Activated CD4-positive, alpha-beta T cell treated with anti-CD3 and anti-CD28 coated beads, Interleukin-2, amount 10 ng/mL, durations not matched to agents 24 days and 14 days (primary cell): Measurements from ENCODE around the gene PCSK6. TPM values are rescaled to one million over a fixed set of nuclear protein-coding genes. Genes with fewer than 3 reads are reported as not detected.
A peak's percentile ranks its signal among the peaks of the same experiment; 100 is the strongest.

Experiments used
- DNase-seq: peaks from one replicate; pipeline ENCODE4 v3.0.0; 2022
- H3K27ac Mint-ChIP-seq: one replicate; pipeline ENCODE4 v1.8.0; 2022; ENCODE audit warnings: mild to moderate bottlenecking, mixed read lengths
- H3K27me3 Mint-ChIP-seq: one replicate; pipeline ENCODE4 v1.8.0; 2022; ENCODE audit warnings: mixed read lengths
- H3K36me3 Mint-ChIP-seq: one replicate; pipeline ENCODE4 v1.8.0; 2022; ENCODE audit warnings: low read depth, mild to moderate bottlenecking, mixed read lengths
- H3K4me1 Mint-ChIP-seq: one replicate; pipeline ENCODE4 v1.8.0; 2021; ENCODE audit warnings: mixed read lengths
- H3K4me3 Mint-ChIP-seq: one replicate; pipeline ENCODE4 v1.8.0; 2022; ENCODE audit warnings: mild to moderate bottlenecking, moderate library complexity, mixed read lengths
- H3K9me3 Mint-ChIP-seq: one replicate; pipeline ENCODE4 v1.8.0; 2021; ENCODE audit warnings: mixed read lengths
- intact Hi-C: fragments of 100-400 bp; cut with micrococcal nuclease; formaldehyde crosslinking; loops from one replicate; pipeline ENCODE4 v1.15.1; 2023
- total RNA-seq: library from RNA; stranded (reverse); gene quantifications from 2 replicates; pipeline ENCODE4 v1.2.3, GENCODE V29; 2022

Gene PCSK6
- total RNA-seq, 1 donor from 2014 or later = 5.4 TPM

GRCh38 chr15:101511717-101512116 is 22.2 kb upstream of the PCSK6 start:
- peaks cover 10% of the 10 kb centered on the region for H3K9me3 Mint-ChIP-seq
- H3K27ac Mint-ChIP-seq = no peak overlapping the region
- no peaks in the 10 kb centered on the region for H3K36me3 Mint-ChIP-seq
- no peak for DNase-seq
- no peaks in the 10 kb centered on the region for H3K4me1 Mint-ChIP-seq
- no peak overlapping the region for H3K4me3 Mint-ChIP-seq
- peaks cover 32% of the 10 kb centered on the region for H3K27me3 Mint-ChIP-seq
- intact Hi-C loops = no loop called here

GRCh38 chr15:101510212-101511197 is 21.0 kb upstream of the PCSK6 start:
- H3K4me3 Mint-ChIP-seq = no peak overlapping the region
- no peaks in the 10 kb centered on the region for H3K4me1 Mint-ChIP-seq
- no peaks in the 10 kb centered on the region for H3K36me3 Mint-ChIP-seq
- intact Hi-C loops = no loop called here
- no peak overlapping the region for H3K27ac Mint-ChIP-seq
- DNase-seq = peak; percentile 40
- peaks cover 6% of the 10 kb centered on the region for H3K9me3 Mint-ChIP-seq
- peaks cover 29% of the 10 kb centered on the region for H3K27me3 Mint-ChIP-seq

GRCh38 chr15:101509279-101509678 is 19.8 kb upstream of the PCSK6 start:
- Mint-ChIP-seq H3K27ac (no peak overlapping the region), H3K27me3 (peaks cover 29% of the 10 kb centered on the region), H3K4me1 (no peaks in the 10 kb centered on the region), H3K4me3 (no peak overlapping the region), H3K36me3 (no peaks in the 10 kb centered on the region), H3K9me3 (no peaks in the 10 kb centered on the region)
- no peak for DNase-seq
- intact Hi-C loops = no loop called here

GRCh38 chr15:101506491-101506890 is 17.0 kb upstream of the PCSK6 start:
- no peak overlapping the region for H3K4me3 Mint-ChIP-seq
- H3K27me3 Mint-ChIP-seq = peaks cover 23% of the 10 kb centered on the region
- peak; percentile 47 for DNase-seq
- no peaks in the 10 kb centered on the region for H3K9me3 Mint-ChIP-seq
- H3K4me1 Mint-ChIP-seq = peaks cover 1% of the 10 kb centered on the region
- no peaks in the 10 kb centered on the region for H3K36me3 Mint-ChIP-seq
- intact Hi-C loops = no loop called here
- H3K27ac Mint-ChIP-seq = no peak overlapping the region

GRCh38 chr15:101505610-101506337 is 16.3 kb upstream of the PCSK6 start:
- intact Hi-C loops = no loop called here

GRCh38 chr15:101504866-101505609 is 15.5 kb upstream of the PCSK6 start:
- intact Hi-C loops = no loop called here
- peaks cover 15% of the 10 kb centered on the region for H3K27me3 Mint-ChIP-seq
- H3K4me1 Mint-ChIP-seq = peaks cover 15% of the 10 kb centered on the region
- H3K4me3 Mint-ChIP-seq = no peak overlapping the region
- H3K27ac Mint-ChIP-seq = no peak overlapping the region
- no peaks in the 10 kb centered on the region for H3K9me3 Mint-ChIP-seq
- H3K36me3 Mint-ChIP-seq = no peaks in the 10 kb centered on the region
- peak; percentile 47 for DNase-seq

More at GRCh38 chr15:101505610-101506337, 16.3 kb upstream of the PCSK6 start:
- H3K4me3 Mint-ChIP-seq = no peak overlapping the region
- no peaks in the 10 kb centered on the region for H3K36me3 Mint-ChIP-seq
- H3K4me1 Mint-ChIP-seq = peaks cover 8% of the 10 kb centered on the region
- no peaks in the 10 kb centered on the region for H3K9me3 Mint-ChIP-seq
- peaks cover 21% of the 10 kb centered on the region for H3K27me3 Mint-ChIP-seq
- H3K27ac Mint-ChIP-seq = no peak overlapping the region
- peak; percentile 48 for DNase-seq

GRCh38 chr15:101504373-101504772 is 14.9 kb upstream of the PCSK6 start:
- Mint-ChIP-seq H3K36me3 (no peaks in the 10 kb centered on the region), H3K27ac (no peak overlapping the region), H3K4me3 (no peak overlapping the region), H3K4me1 (peaks cover 17% of the 10 kb centered on the region), H3K9me3 (no peaks in the 10 kb centered on the region), H3K27me3 (peaks cover 13% of the 10 kb centered on the region)
- DNase-seq = peak; percentile 32
- intact Hi-C loops = no loop called here

GRCh38 chr15:101503296-101503599 is 13.7 kb upstream of the PCSK6 start:
- Mint-ChIP-seq H3K27ac (no peak overlapping the region), H3K36me3 (no peaks in the 10 kb centered on the region), H3K9me3 (no peaks in the 10 kb centered on the region), H3K4me1 (peaks cover 17% of the 10 kb centered on the region), H3K4me3 (no peak overlapping the region), H3K27me3 (peaks cover 10% of the 10 kb centered on the region)
- DNase-seq = peak; percentile 40
- intact Hi-C loops = no loop called here

GRCh38 chr15:101502572-101503295 is 13.2 kb upstream of the PCSK6 start:
- H3K27ac Mint-ChIP-seq = no peak overlapping the region
- H3K4me1 Mint-ChIP-seq = peaks cover 20% of the 10 kb centered on the region
- H3K27me3 Mint-ChIP-seq = peaks cover 9% of the 10 kb centered on the region
- no peaks in the 10 kb centered on the region for H3K36me3 Mint-ChIP-seq
- H3K4me3 Mint-ChIP-seq = no peak overlapping the region
- DNase-seq = no peak
- H3K9me3 Mint-ChIP-seq = no peaks in the 10 kb centered on the region
- intact Hi-C loops = loop anchor here (1.0 kb wide), 1 partner anchor 202 kb away; no protein-coding TSS in a partner anchor

- intact Hi-C loops = loop anchor here (1.0 kb wide), 1 partner anchor 202 kb away; no protein-coding TSS in a partner anchor
- peak; percentile 84 for DNase-seq
- Mint-ChIP-seq H3K27me3 (peaks cover 9% of the 10 kb centered on the region), H3K9me3 (no peaks in the 10 kb centered on the region), H3K4me3 (peak overlapping the region; percentile 75), H3K4me1 (peaks cover 28% of the 10 kb centered on the region), H3K27ac (peak overlapping the region; percentile 42), H3K36me3 (no peaks in the 10 kb centered on the region)
Measured at GRCh38 chr15:101501703-101502373, 12.3 kb upstream of the PCSK6 start.

GRCh38 chr15:101500865-101501551 is 11.5 kb upstream of the PCSK6 start:
- intact Hi-C loops = no loop called here
- H3K9me3 Mint-ChIP-seq = no peaks in the 10 kb centered on the region
- peaks cover 17% of the 10 kb centered on the region for H3K27me3 Mint-ChIP-seq
- H3K4me1 Mint-ChIP-seq = peaks cover 36% of the 10 kb centered on the region
- no peak overlapping the region for H3K27ac Mint-ChIP-seq
- H3K36me3 Mint-ChIP-seq = no peaks in the 10 kb centered on the region
- peak overlapping the region; percentile 75 for H3K4me3 Mint-ChIP-seq
- DNase-seq = peak; percentile 61

GRCh38 chr15:101499863-101500713 is 10.6 kb upstream of the PCSK6 start:
- intact Hi-C loops = no loop called here
- H3K27me3 Mint-ChIP-seq = peaks cover 24% of the 10 kb centered on the region
- DNase-seq = peak; percentile 67
- H3K4me3 Mint-ChIP-seq = no peak overlapping the region
- no peaks in the 10 kb centered on the region for H3K9me3 Mint-ChIP-seq
- peak overlapping the region; percentile 3 for H3K27ac Mint-ChIP-seq
- H3K36me3 Mint-ChIP-seq = no peaks in the 10 kb centered on the region
- H3K4me1 Mint-ChIP-seq = peaks cover 36% of the 10 kb centered on the region
